GM21737 (cell line): ENCODE data around the gene MAP3K20.
A peak's percentile ranks its signal among the peaks of the same experiment; 100 is the strongest.
"Not testable (repeated sequence)": the region's sequence is repeated elsewhere in the genome, so short reads cannot be mapped to it uniquely, and the experiment has no call there.

Experiments
- ATAC-seq: cut with Tn5 transposase; IDR thresholded peaks from one replicate; pipeline ENCODE4 v1.9.1; 2021; ENCODE audit warnings: mild to moderate bottlenecking, moderate library complexity; ENCODE audit not compliant: unreplicated experiment

Gene MAP3K20

GRCh38 chr2:173075781-173076580 is at the start of gene MAP3K20:
Gene MAP3K20, plus strand, starts transcription at chr2:173075846. Its CDS starts 15,186 bp downstream, at chr2:173091032.
- ATAC-seq = peak; percentile 65

GRCh38 chr2:173026479-173026878 is 49.2 kb upstream of the MAP3K20 start:
- ATAC-seq = no peak

- no peak for ATAC-seq
Measured at GRCh38 chr2:173027181-173028128, 48.2 kb upstream of the MAP3K20 start.

GRCh38 chr2:173028141-173028540 is 47.5 kb upstream of the MAP3K20 start:
- no peak for ATAC-seq

GRCh38 chr2:173028671-173029070 is 47.0 kb upstream of the MAP3K20 start:
- ATAC-seq = no peak

- ATAC-seq = no peak
Measured at GRCh38 chr2:173030561-173031490, 44.8 kb upstream of the MAP3K20 start.

GRCh38 chr2:173032032-173032431 is 43.6 kb upstream of the MAP3K20 start:
- ATAC-seq = no peak

- ATAC-seq = no peak
Measured at GRCh38 chr2:173033084-173033483, 42.6 kb upstream of the MAP3K20 start.

- no peak for ATAC-seq
Measured at GRCh38 chr2:173034143-173034542, 41.5 kb upstream of the MAP3K20 start.

- no peak for ATAC-seq
Measured at GRCh38 chr2:173037245-173038120, 38.2 kb upstream of the MAP3K20 start.

GRCh38 chr2:173038257-173038656 is 37.4 kb upstream of the MAP3K20 start:
- not testable (repeated sequence) for ATAC-seq

- ATAC-seq = no peak
Measured at GRCh38 chr2:173040729-173041128, 34.9 kb upstream of the MAP3K20 start.

- no peak for ATAC-seq
Measured at GRCh38 chr2:173043476-173043875, 32.2 kb upstream of the MAP3K20 start.

GRCh38 chr2:173043897-173044519 is 31.6 kb upstream of the MAP3K20 start:
- ATAC-seq = no peak

- ATAC-seq = no peak
Measured at GRCh38 chr2:173044686-173045085, 31.0 kb upstream of the MAP3K20 start.

GRCh38 chr2:173045181-173045580 is 30.5 kb upstream of the MAP3K20 start:
- ATAC-seq = no peak

- peak; percentile 14 for ATAC-seq
Measured at GRCh38 chr2:173048522-173048896, 27.1 kb upstream of the MAP3K20 start.

- ATAC-seq = peak; percentile 82
Measured at GRCh38 chr2:173048897-173049661, 26.6 kb upstream of the MAP3K20 start.
